HG02642 (cell line): Measurements from ENCODE around the gene SELENOH.

Experiments
- ATAC-seq: cut with Tn5 transposase; IDR thresholded peaks from one replicate; pipeline ENCODE4 v1.9.1; 2021; ENCODE audit warnings: mild to moderate bottlenecking; ENCODE audit not compliant: unreplicated experiment, poor library complexity

SELENOH gene

GRCh38 chr11:57745206-57745605, 3.9 kb downstream of the SELENOH start:
- ATAC-seq: no peak

- no peak for ATAC-seq
These were observed 5.6 kb downstream of the SELENOH start for GRCh38 chr11:57746920-57747319.

GRCh38 chr11:57751176-57751575, 9.9 kb downstream of the SELENOH start:
- ATAC-seq: no peak

- ATAC-seq: no peak
These were observed 10.5 kb downstream of the SELENOH start, which contains the start of gene BTBD18 for GRCh38 chr11:57751676-57752253. BTBD18 (minus strand) TSS chr11:57751819; CDS start chr11:57751188, 631 bp downstream.

GRCh38 chr11:57752954-57753353, 11.7 kb downstream of the SELENOH start:
- no peak for ATAC-seq

GRCh38 chr11:57758174-57758573, 16.9 kb downstream of the SELENOH start:
- no peak for ATAC-seq

- ATAC-seq: peak; percentile 93
These were observed 20.3 kb downstream of the SELENOH start, which contains the start of gene CTNND1 for GRCh38 chr11:57761301-57762234. CTNND1 (plus strand) TSS chr11:57761802; CDS start chr11:57791479, 29,677 bp downstream.

GRCh38 chr11:57762235-57762861, 21.1 kb downstream of the SELENOH start:
- no peak for ATAC-seq

- no peak for ATAC-seq
These were observed 22.3 kb downstream of the SELENOH start for GRCh38 chr11:57763568-57763967.

- no peak for ATAC-seq
These were observed 22.7 kb downstream of the SELENOH start for GRCh38 chr11:57764021-57764420.

GRCh38 chr11:57764566-57764965, 23.3 kb downstream of the SELENOH start:
- no peak for ATAC-seq

GRCh38 chr11:57764972-57765371, 23.7 kb downstream of the SELENOH start:
- ATAC-seq: no peak

- ATAC-seq: no peak
These were observed 29.5 kb downstream of the SELENOH start for GRCh38 chr11:57770793-57771192.

- ATAC-seq: no peak
These were observed 30.1 kb downstream of the SELENOH start for GRCh38 chr11:57771365-57771764.

- ATAC-seq: no peak
These were observed 31.3 kb downstream of the SELENOH start for GRCh38 chr11:57772562-57772961.

GRCh38 chr11:57773026-57773598, 31.8 kb downstream of the SELENOH start:
- no peak for ATAC-seq

- ATAC-seq: no peak
These were observed 34.2 kb downstream of the SELENOH start for GRCh38 chr11:57775491-57775890.

- no peak for ATAC-seq
These were observed 34.8 kb downstream of the SELENOH start for GRCh38 chr11:57776031-57776521.

GRCh38 chr11:57776577-57777210, 35.4 kb downstream of the SELENOH start:
- no peak for ATAC-seq

GRCh38 chr11:57777969-57778317, 36.7 kb downstream of the SELENOH start:
- ATAC-seq: no peak
